K562 (cell line): ENCODE data around the gene GP1BA. TPM values are rescaled to one million over a fixed set of nuclear protein-coding genes. Genes with fewer than 3 reads are reported as not detected.

Source experiments
- ATAC-seq: fragments of 200-7000 bp; cut with Tn5 transposase; 3 replicates; pipeline ENCODE4 v1.9.1; 2020; ENCODE audit warnings: moderate library complexity
- BruUV-seq: library from RNA; stranded (reverse); fragments of 400-500 nt; replicated peaks from 2 replicates; lab custom pipeline; 2021; lab: Mats Ljungman, UMichigan
- CTCF ChIA-PET: fragments of 300-600 bp; formaldehyde crosslinking; extraction: SDS; loops from one replicate; lab custom pipeline; 2021; ENCODE audit warnings: low intra/inter-chr PET ratio; lab: Yijun Ruan, JAX
- POLR2A ChIA-PET: fragments of 300-600, 350-650 bp; sonication (Branson Sonifier 250); formaldehyde crosslinking; extraction: SDS; loops from one replicate; lab custom pipeline; 2021; ENCODE audit warnings: antibody characterized with exemption, inconsistent platforms; lab: Yijun Ruan, JAX
- DNase-seq, 4 experiments: peaks; one replicate each; pipeline versions ENCODE4 v3.0.0 to v3.0.0-alpha.2; 2011 to 2018; ENCODE audit warnings: low spot score in 3 of 4, mixed read lengths in 3 of 4; ENCODE audit errors: extremely low read depth in 1 of 4
- FAIRE-seq: peaks from 2 replicates; lab custom pipeline; 2011; peaks lifted over from hg19 to GRCh38; lab: Jason Lieb, UNC
- H2AFZ ChIP-seq: 2 replicates; pipeline ENCODE4 v1.6.0; 2011; ENCODE audit warnings: low read depth, low read length, control low read depth, inconsistent platforms
- H3K27ac ChIP-seq: fragments of 200-600 bp; 3 replicates; pipeline ENCODE4 v1.8.0; 2011; ENCODE audit warnings: low read depth, mild to moderate bottlenecking, control low read depth, inconsistent platforms, low read length, moderate library complexity, mixed read lengths; ENCODE audit errors: extremely low read depth
- H3K27me3 ChIP-seq, 2 experiments: fragments of 300-600 bp in 1 of 2; 2 replicates in 1 of 2; 3 replicates in 1 of 2; pipeline versions ENCODE4 v1.6.0 to v1.8.0; 2011; ENCODE audit warnings: inconsistent platforms in 2 of 2, low read length in 2 of 2, mild to moderate bottlenecking in 1 of 2, mixed read lengths in 1 of 2, moderate library complexity in 1 of 2; ENCODE audit not compliant: control insufficient read depth in 2 of 2, insufficient read depth in 2 of 2
- H3K36me3 ChIP-seq: fragments of 300-600 bp; 3 replicates; pipeline ENCODE4 v1.8.0; 2011; ENCODE audit warnings: mild to moderate bottlenecking, low read length, inconsistent platforms; ENCODE audit not compliant: control insufficient read depth, insufficient read depth
- H3K4me1 ChIP-seq, 2 experiments: fragments of 200-600 bp in 1 of 2; replicated peaks in 1 of 2; 2 replicates in 1 of 2; 3 replicates in 1 of 2; pipeline versions ENCODE4 v1.5.1 to v1.8.0; 2011; ENCODE audit warnings: inconsistent platforms in 2 of 2, low read length in 2 of 2, mild to moderate bottlenecking in 1 of 2, mixed read lengths in 1 of 2, moderate library complexity in 1 of 2; ENCODE audit not compliant: control insufficient read depth in 2 of 2, insufficient read depth in 2 of 2
- H3K4me2 ChIP-seq: 2 replicates; pipeline ENCODE4 v1.6.1; 2011; ENCODE audit warnings: low read length, control low read depth, inconsistent platforms, mixed read lengths; ENCODE audit not compliant: insufficient read depth
- H3K4me3 ChIP-seq: fragments of 200-600 bp; sonication (generic), shearing (Covaris generic); 2 replicates; pipeline ENCODE4 v1.5.1; 2016; ENCODE audit warnings: control low read depth, inconsistent platforms
- H3K79me2 ChIP-seq: fragments of 200-600 bp; 3 replicates; pipeline ENCODE4 v1.8.0; 2011; ENCODE audit warnings: low read length, inconsistent platforms; ENCODE audit not compliant: control insufficient read depth, insufficient read depth
- H3K9ac ChIP-seq, 2 experiments: 2 replicates each; pipeline versions ENCODE4 v1.6.0 to v1.6.1; 2011; ENCODE audit warnings: low read depth in 2 of 2, low read length in 2 of 2, control low read depth in 1 of 2, inconsistent platforms in 1 of 2, mild to moderate bottlenecking in 1 of 2, mixed read lengths in 1 of 2; ENCODE audit not compliant: insufficient read depth in 1 of 2
- H3K9me1 ChIP-seq: one replicate; pipeline ENCODE4 v1.6.0; 2011; ENCODE audit warnings: inconsistent platforms, mild to moderate bottlenecking, low read length, moderate library complexity; ENCODE audit not compliant: control insufficient read depth, insufficient read depth
- H3K9me3 ChIP-seq: replicated peaks from 2 replicates; pipeline ENCODE4 v1.5.1; 2011; ENCODE audit warnings: low read depth, low read length, inconsistent platforms; ENCODE audit not compliant: control insufficient read depth, insufficient read depth
- H4K20me1 ChIP-seq: replicated peaks from 2 replicates; pipeline ENCODE4 v1.6.1; 2011; ENCODE audit warnings: low read length, inconsistent platforms, mixed read lengths; ENCODE audit not compliant: control insufficient read depth, insufficient read depth
- CEBPB ChIP-seq: fragments of 450-650 bp; IDR thresholded peaks from 2 replicates; pipeline ENCODE4 v1.6.1; 2016; ENCODE audit warnings: missing genetic modification characterization, missing compliant biosample characterization
- DMBX1 ChIP-seq: fragments of 250-450 bp; sonication (Bioruptor Pico); IDR thresholded peaks from 2 replicates; pipeline ENCODE4 v1.8.0; 2022; ENCODE audit warnings: inconsistent platforms, mild to moderate bottlenecking, moderate library complexity, borderline replicate concordance
- FOXA1 ChIP-seq: fragments of 450-650 bp; IDR thresholded peaks from 2 replicates; pipeline ENCODE4 v1.6.1; 2016; ENCODE audit warnings: mild to moderate bottlenecking, borderline replicate concordance
- ILF3 ChIP-seq: fragments of 450-650 bp; IDR thresholded peaks from 2 replicates; pipeline ENCODE4 v1.6.1; 2018; ENCODE audit warnings: antibody characterized with exemption, mild to moderate bottlenecking, moderate library complexity, borderline replicate concordance
- MCM2 ChIP-seq: fragments of 450-650 bp; IDR thresholded peaks from 2 replicates; pipeline ENCODE4 v1.6.1; 2017; ENCODE audit warnings: low read depth, mild to moderate bottlenecking
- MTA3 ChIP-seq: fragments of 450-650 bp; formaldehyde crosslinking; IDR thresholded peaks from 2 replicates; pipeline ENCODE4 v1.6.1; 2017; ENCODE audit warnings: mild to moderate bottlenecking, borderline replicate concordance
- PPARD ChIP-seq: fragments of 250-450 bp; sonication (Bioruptor Pico); IDR thresholded peaks from 2 replicates; pipeline ENCODE4 v1.8.0; 2022; ENCODE audit warnings: inconsistent platforms, mild to moderate bottlenecking, moderate library complexity
- ZNF134 ChIP-seq: fragments of 250-450 bp; sonication (Bioruptor Pico); conservative IDR thresholded peaks from 2 replicates; pipeline ENCODE4 v1.4.0; 2020
- ZZZ3 ChIP-seq: fragments of 450-650 bp; IDR thresholded peaks from 2 replicates; pipeline ENCODE4 v1.6.1; 2016; ENCODE audit warnings: antibody characterized with exemption, mild to moderate bottlenecking, moderate library complexity
- WGBS: fragments of 100-300 bp; shearing (Covaris generic); methylation state at CpG from one replicate; pipeline ENCODE4 v1.1.6; 2016; ENCODE audit warnings: low coverage, mixed read lengths; ENCODE audit not compliant: insufficient coverage; ENCODE audit errors: missing lambda C conversion rate; 5-methylcytosine and 5-hydroxymethylcytosine counted together
- in situ Hi-C: fragments of 300-500 bp; cut with MboI; formaldehyde crosslinking; loops from 4 replicates; pipeline ENCODE4 v1.15.0; 2018; ENCODE audit warnings: inconsistent platforms, mixed read lengths
- intact Hi-C: fragments of 100-400 bp; cut with micrococcal nuclease; formaldehyde crosslinking; loops from 2 replicates; pipeline ENCODE4 v1.14.2; 2022
- polyA plus RNA-seq, 8 experiments: library from polyadenylated mRNA; depleted of rRNA in 4 of 8; stranded (reverse) in 5 of 8; unstranded in 3 of 8; fragments of >200 nt; fragmentation: Nextera tagmentation in 2 of 8; fragmentation: Illumina TruSeq in 1 of 8; extraction: Ambion mirVana in 2 of 8; extraction: Trizol in 1 of 8; gene quantifications; 2 replicates each; pipeline versions ENCODE4 v1.2.1 to v1.2.3, GENCODE V29; 2011 to 2014; ENCODE audit warnings: inconsistent platforms in 1 of 8, missing spikeins in 1 of 8
- total RNA-seq, 7 experiments: library from RNA; depleted of rRNA in 6 of 7; stranded (reverse); fragments of >200 nt in 6 of 7; fragmentation: Illumina TruSeq in 2 of 7; extraction: Trizol in 2 of 7; gene quantifications; 2 replicates each; pipeline versions ENCODE4 v1.2.1 to v1.2.3, GENCODE V29; 2011 to 2021; ENCODE audit warnings: low replicate concordance in 1 of 7
- TF ChIP-seq, protein P1 (sequence below): sonication (generic); formaldehyde crosslinking; IDR thresholded peaks from 2 replicates; pipeline ENCODE4 v1.8.0; 2022; ENCODE audit warnings: missing genetic modification reagents, mild to moderate bottlenecking, borderline replicate concordance

Gene GP1BA
- total and polyA plus RNA-seq, 9 of the 15 experiments (the other 6 are each of a cell fraction or from before 2014, with no cell fraction given), result 0.01 TPM; not detected in 8

DNA sequence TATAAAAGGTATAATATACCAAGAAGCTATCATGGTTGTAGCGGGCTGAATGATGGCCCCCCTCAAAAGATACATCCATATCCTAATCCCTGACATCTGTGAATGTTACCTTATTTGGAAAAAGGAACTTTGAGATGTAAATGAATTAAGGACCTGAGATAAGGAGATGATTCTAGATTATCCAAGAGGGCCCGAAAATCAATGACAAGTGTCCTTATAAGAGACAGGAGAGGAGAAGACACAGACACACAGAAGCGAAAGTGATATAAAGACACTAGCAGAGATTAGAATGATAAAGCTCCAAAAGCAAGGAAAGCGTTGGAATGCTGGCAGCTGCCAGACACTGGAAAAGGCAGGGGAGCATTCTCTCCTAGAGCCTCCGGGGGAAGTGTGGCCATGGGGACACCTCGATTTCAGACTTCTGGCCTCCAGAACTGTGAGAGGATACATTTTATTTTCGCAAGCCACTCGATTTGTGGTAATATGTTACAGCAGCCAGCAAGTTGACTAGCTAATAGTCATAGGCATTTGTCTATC is 12.5 kb upstream of the GP1BA start (continued):
- TF ChIP-seq, protein P1, sequence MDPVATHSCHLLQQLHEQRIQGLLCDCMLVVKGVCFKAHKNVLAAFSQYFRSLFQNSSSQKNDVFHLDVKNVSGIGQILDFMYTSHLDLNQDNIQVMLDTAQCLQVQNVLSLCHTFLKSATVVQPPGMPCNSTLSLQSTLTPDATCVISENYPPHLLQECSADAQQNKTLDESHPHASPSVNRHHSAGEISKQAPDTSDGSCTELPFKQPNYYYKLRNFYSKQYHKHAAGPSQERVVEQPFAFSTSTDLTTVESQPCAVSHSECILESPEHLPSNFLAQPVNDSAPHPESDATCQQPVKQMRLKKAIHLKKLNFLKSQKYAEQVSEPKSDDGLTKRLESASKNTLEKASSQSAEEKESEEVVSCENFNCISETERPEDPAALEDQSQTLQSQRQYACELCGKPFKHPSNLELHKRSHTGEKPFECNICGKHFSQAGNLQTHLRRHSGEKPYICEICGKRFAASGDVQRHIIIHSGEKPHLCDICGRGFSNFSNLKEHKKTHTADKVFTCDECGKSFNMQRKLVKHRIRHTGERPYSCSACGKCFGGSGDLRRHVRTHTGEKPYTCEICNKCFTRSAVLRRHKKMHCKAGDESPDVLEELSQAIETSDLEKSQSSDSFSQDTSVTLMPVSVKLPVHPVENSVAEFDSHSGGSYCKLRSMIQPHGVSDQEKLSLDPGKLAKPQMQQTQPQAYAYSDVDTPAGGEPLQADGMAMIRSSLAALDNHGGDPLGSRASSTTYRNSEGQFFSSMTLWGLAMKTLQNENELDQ (CRISPR knock-in tag), result no peak
- TF ChIP-seq ILF3 (no peak), ZZZ3 (no peak), FOXA1 (no peak), MCM2 (no peak), DMBX1 (CRISPR knock-in tag) (no peak), MTA3 (no peak)

DNA sequence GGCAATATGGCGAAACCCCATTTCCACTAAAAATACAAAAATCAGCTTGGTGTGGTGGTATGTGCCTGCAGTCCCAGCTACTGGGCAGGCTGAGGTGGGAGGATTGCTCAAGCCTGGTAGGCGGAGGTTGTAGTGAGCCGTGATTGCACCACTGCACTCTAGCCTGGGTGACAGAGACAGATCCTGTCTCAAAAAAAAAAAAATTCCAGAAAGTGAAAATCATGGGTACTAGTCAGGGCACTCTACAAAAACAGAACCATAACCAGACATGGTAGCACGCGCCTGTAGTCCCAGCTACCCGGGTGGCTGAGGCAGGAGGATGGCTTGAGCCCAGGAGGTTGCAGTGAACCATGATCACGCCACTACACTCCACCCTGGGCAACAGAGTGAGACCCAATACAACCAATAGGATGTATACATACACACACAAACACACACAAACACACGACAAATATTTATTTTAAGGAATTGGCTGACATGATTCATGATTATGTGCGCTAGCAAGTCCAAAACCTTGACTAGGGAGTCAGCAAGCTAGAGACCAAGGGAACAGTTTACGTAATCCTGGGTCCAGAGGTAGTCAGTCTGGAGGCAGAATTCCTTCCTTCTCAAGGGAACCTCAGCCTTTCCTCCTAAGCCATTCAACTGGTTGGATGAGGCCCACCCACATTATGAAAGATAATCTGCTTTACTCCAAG is 11.6 kb upstream of the GP1BA start:
- intact Hi-C loops, result no loop called here
- 60% methylated on average over 10 of the region's 10 CpGs for WGBS
- ATAC-seq (no peak), FAIRE-seq (no peak), DNase-seq (no peak)
- Histone ChIP-seq H3K9ac (no peak overlapping the region; a peak in 1 of 4 replicates), H3K9me3 (no peaks in the 10 kb centered on the region), H2AFZ (no peak overlapping the region), H3K36me3 (no peaks in the 10 kb centered on the region), H3K4me1 (no peaks in the 10 kb centered on the region; a peak in 1 of 5 replicates), H4K20me1 (no peaks in the 10 kb centered on the region), H3K9me1 (no peaks in the 10 kb centered on the region), H3K4me3 (no peak overlapping the region), H3K27ac (no peak overlapping the region), H3K79me2 (no peaks in the 10 kb centered on the region), H3K4me2 (no peak overlapping the region), H3K27me3 (no peaks in the 10 kb centered on the region)
- CTCF ChIA-PET, result no interaction called here
- POLR2A ChIA-PET, result interaction anchor here (0.6 to 1.5 kb wide), 2 partner anchors 8 to 14 kb away, joined by 4 to 6 read pairs; no protein-coding TSS in a partner anchor
- no TSS peak for BruUV-seq
- in situ Hi-C loops, result no loop called here
- TF ChIP-seq CEBPB (tag), result 0 out of 2 replicates have a peak, but pooled peaks have one; percentile 23
- 0 out of 2 replicates have a peak, but pooled peaks have one; percentile 34 for TF ChIP-seq ZNF134 (CRISPR knock-in tag)
- no peak for TF ChIP-seq PPARD
